BLaER1 (cell line): Measurements from ENCODE around the gene ZNF219.

Experiments used
- H3K27ac ChIP-seq: shearing (Covaris generic); formaldehyde crosslinking; 2 replicates; pipeline ENCODE4 v1.8.1; 2022
- H3K27me3 ChIP-seq: shearing (Covaris generic); formaldehyde crosslinking; 2 replicates; pipeline ENCODE4 v1.8.1; 2022
- H3K36me3 ChIP-seq: shearing (Covaris generic); formaldehyde crosslinking; 2 replicates; pipeline ENCODE4 v1.8.1; 2022
- H3K4me1 ChIP-seq: shearing (Covaris generic); formaldehyde crosslinking; 2 replicates; pipeline ENCODE4 v1.8.1; 2022
- H3K4me2 ChIP-seq: shearing (Covaris generic); formaldehyde crosslinking; 2 replicates; pipeline ENCODE4 v1.8.1; 2022
- H3K4me3 ChIP-seq: shearing (Covaris generic); formaldehyde crosslinking; 2 replicates; pipeline ENCODE4 v1.8.1; 2022
- H3K9ac ChIP-seq: shearing (Covaris generic); formaldehyde crosslinking; 2 replicates; pipeline ENCODE4 v1.8.1; 2022
- H3K9me3 ChIP-seq: shearing (Covaris generic); formaldehyde crosslinking; 2 replicates; pipeline ENCODE4 v1.8.1; 2022
- H4K20me1 ChIP-seq: shearing (Covaris generic); formaldehyde crosslinking; 2 replicates; pipeline ENCODE4 v1.8.1; 2022
- Cebpa-rat ChIP-seq: shearing (Covaris generic); IDR thresholded peaks from 2 replicates; pipeline ENCODE4 v1.8.1; 2022

The ZNF219 gene

GRCh38 chr14:21058903-21059302 is 39.6 kb downstream of the ZNF219 start:
- no peak overlapping the region for H3K27ac ChIP-seq
- no peak for TF ChIP-seq Cebpa-rat
- no peaks in the 10 kb centered on the region for H3K36me3 ChIP-seq
- no peaks in the 10 kb centered on the region for H3K9me3 ChIP-seq
- no peaks in the 10 kb centered on the region for H3K27me3 ChIP-seq
- H3K4me1 ChIP-seq, result peaks cover 17% of the 10 kb centered on the region
- H4K20me1 ChIP-seq, result no peaks in the 10 kb centered on the region
- no peak overlapping the region for H3K4me3 ChIP-seq
- no peak overlapping the region for H3K9ac ChIP-seq
- H3K4me2 ChIP-seq, result no peak overlapping the region

GRCh38 chr14:21057803-21058675 is 40.4 kb downstream of the ZNF219 start, which contains the start of gene RNASE8:
RNASE8 (plus strand) TSS chr14:21057822; CDS start chr14:21057893, 71 bp downstream.
- no peak within 1 kb of the TSS for H3K9ac ChIP-seq
- H3K27me3 ChIP-seq, result no peaks in the 10 kb centered on the region
- H3K36me3 ChIP-seq, result no peaks in the 10 kb centered on the region
- peaks cover 11% of the 10 kb centered on the region for H3K4me1 ChIP-seq
- no peaks in the 10 kb centered on the region for H4K20me1 ChIP-seq
- TF ChIP-seq Cebpa-rat, result no peak
- H3K4me2 ChIP-seq, result no peak within 1 kb of the TSS
- no peaks in the 10 kb centered on the region for H3K9me3 ChIP-seq
- H3K27ac ChIP-seq, result no peak within 1 kb of the TSS
- no peak within 1 kb of the TSS for H3K4me3 ChIP-seq

GRCh38 chr14:21056520-21057163 is 41.8 kb downstream of the ZNF219 start:
- H3K27me3 ChIP-seq, result no peaks in the 10 kb centered on the region
- H3K27ac ChIP-seq, result no peak overlapping the region
- no peaks in the 10 kb centered on the region for H4K20me1 ChIP-seq

GRCh38 chr14:21055432-21056117 is 42.9 kb downstream of the ZNF219 start:
- H3K4me3 ChIP-seq, result no peak overlapping the region

More at GRCh38 chr14:21056520-21057163, 41.8 kb downstream of the ZNF219 start:
- H3K4me1 ChIP-seq, result no peaks in the 10 kb centered on the region
- H3K4me3 ChIP-seq, result no peak overlapping the region
- no peak overlapping the region for H3K4me2 ChIP-seq
- H3K9me3 ChIP-seq, result no peaks in the 10 kb centered on the region
- TF ChIP-seq Cebpa-rat, result no peak
- H3K36me3 ChIP-seq, result no peaks in the 10 kb centered on the region
- H3K9ac ChIP-seq, result no peak overlapping the region

GRCh38 chr14:21054768-21055145 is 43.7 kb downstream of the ZNF219 start:
- H3K4me1 ChIP-seq, result no peaks in the 10 kb centered on the region

More at GRCh38 chr14:21055432-21056117, 42.9 kb downstream of the ZNF219 start:
- no peaks in the 10 kb centered on the region for H3K36me3 ChIP-seq
- no peak overlapping the region for H3K4me2 ChIP-seq
- H3K4me1 ChIP-seq, result no peaks in the 10 kb centered on the region
- no peaks in the 10 kb centered on the region for H4K20me1 ChIP-seq
- H3K27me3 ChIP-seq, result no peaks in the 10 kb centered on the region
- no peak overlapping the region for H3K9ac ChIP-seq
- H3K9me3 ChIP-seq, result no peaks in the 10 kb centered on the region
- no peak for TF ChIP-seq Cebpa-rat
- no peak overlapping the region for H3K27ac ChIP-seq

GRCh38 chr14:21054123-21054767 is 44.2 kb downstream of the ZNF219 start:
- Histone ChIP-seq H3K4me1 (no peaks in the 10 kb centered on the region), H3K27me3 (no peaks in the 10 kb centered on the region), H3K9me3 (no peaks in the 10 kb centered on the region), H4K20me1 (no peaks in the 10 kb centered on the region), H3K4me3 (no peak overlapping the region), H3K9ac (no peak overlapping the region), H3K4me2 (no peak overlapping the region), H3K27ac (no peak overlapping the region), H3K36me3 (no peaks in the 10 kb centered on the region)
- TF ChIP-seq Cebpa-rat, result no peak

More at GRCh38 chr14:21054768-21055145, 43.7 kb downstream of the ZNF219 start:
- no peak overlapping the region for H3K9ac ChIP-seq
- no peaks in the 10 kb centered on the region for H4K20me1 ChIP-seq
- no peaks in the 10 kb centered on the region for H3K9me3 ChIP-seq
- no peak for TF ChIP-seq Cebpa-rat
- H3K36me3 ChIP-seq, result no peaks in the 10 kb centered on the region
- H3K27ac ChIP-seq, result no peak overlapping the region
- H3K4me3 ChIP-seq, result no peak overlapping the region
- no peaks in the 10 kb centered on the region for H3K27me3 ChIP-seq
- H3K4me2 ChIP-seq, result no peak overlapping the region

- Histone ChIP-seq H3K4me3 (no peak overlapping the region), H3K27me3 (no peaks in the 10 kb centered on the region), H3K9me3 (no peaks in the 10 kb centered on the region), H3K36me3 (no peaks in the 10 kb centered on the region), H3K4me1 (no peaks in the 10 kb centered on the region), H3K9ac (no peak overlapping the region), H3K27ac (no peak overlapping the region), H4K20me1 (no peaks in the 10 kb centered on the region), H3K4me2 (no peak overlapping the region)
- TF ChIP-seq Cebpa-rat, result no peak
Observed at GRCh38 chr14:21053184-21054122, 45.0 kb downstream of the ZNF219 start.

GRCh38 chr14:21050597-21050996 is 47.9 kb downstream of the ZNF219 start:
- H3K4me3 ChIP-seq, result no peak overlapping the region
- no peak overlapping the region for H3K4me2 ChIP-seq
- H3K4me1 ChIP-seq, result no peaks in the 10 kb centered on the region
- no peaks in the 10 kb centered on the region for H3K36me3 ChIP-seq
- H3K27ac ChIP-seq, result no peak overlapping the region
- no peaks in the 10 kb centered on the region for H3K27me3 ChIP-seq
- no peaks in the 10 kb centered on the region for H3K9me3 ChIP-seq
- H3K9ac ChIP-seq, result no peak overlapping the region
- TF ChIP-seq Cebpa-rat, result no peak
- no peaks in the 10 kb centered on the region for H4K20me1 ChIP-seq
